ENCODE data around the gene KLF11.

Gene KLF11

DNA sequence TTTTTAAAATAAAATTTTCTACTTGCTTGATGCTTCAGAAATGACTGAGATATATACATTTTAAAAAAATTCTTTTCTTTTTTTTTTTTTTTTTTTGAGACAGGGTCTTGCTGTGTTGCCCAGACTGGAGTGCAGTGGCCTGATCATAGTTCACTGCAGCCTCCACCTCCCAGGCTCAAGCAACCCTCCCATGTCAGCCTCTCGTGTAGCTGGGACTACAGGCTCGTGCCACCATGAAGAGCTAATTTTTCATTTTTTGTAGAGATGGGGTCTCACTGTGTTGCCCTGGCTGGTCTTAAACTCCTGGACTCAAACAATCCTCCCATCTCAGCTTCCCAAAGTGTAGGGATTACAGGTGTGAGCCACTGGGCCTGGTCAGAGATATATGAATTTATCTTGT is 24.0 kb downstream of the KLF11 start:
- H3K36me3 Mint-ChIP-seq = peaks cover 5% of the 10 kb centered on the region in 2 donors
- DNase-seq (no peak), ATAC-seq (replicated peaks) (no peak)
- H3K27ac Mint-ChIP-seq = no peak overlapping the region
- peaks cover 0 to under 1% of the 10 kb centered on the region in 2 donors for H3K4me1 Mint-ChIP-seq
- H3K4me3 Mint-ChIP-seq = no peak overlapping the region
- peaks cover 7% of the 10 kb centered on the region in 2 donors for H3K9me3 Mint-ChIP-seq
- H3K27me3 Mint-ChIP-seq = peaks cover 8 to 30% of the 10 kb centered on the region in 2 donors

DNA sequence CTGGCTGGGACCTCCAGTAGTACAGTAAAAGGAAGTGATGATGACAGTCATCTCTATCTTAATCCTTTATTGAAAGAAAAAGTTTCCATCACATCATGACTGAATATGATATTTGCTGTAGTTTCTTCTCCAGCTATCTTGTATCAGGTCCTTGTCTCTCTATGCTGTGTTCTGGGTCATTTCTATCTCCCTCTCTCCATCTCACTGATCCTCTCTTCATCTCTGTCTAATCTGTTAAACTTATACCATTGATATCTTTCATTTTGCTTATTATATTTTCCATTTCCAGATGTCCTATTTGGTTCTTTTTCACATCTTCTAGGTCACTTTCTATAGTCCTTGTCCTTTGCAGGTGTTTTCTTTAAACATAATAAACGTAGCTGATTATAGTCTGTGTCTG is 24.5 kb downstream of the KLF11 start:
- peaks cover 5% of the 10 kb centered on the region in 2 donors for H3K36me3 Mint-ChIP-seq
- no peak overlapping the region for H3K27ac Mint-ChIP-seq
- H3K4me3 Mint-ChIP-seq = no peak overlapping the region
- ATAC-seq (replicated peaks) (no peak), DNase-seq (no peak)
- peaks cover 7% of the 10 kb centered on the region in 2 donors for H3K9me3 Mint-ChIP-seq
- peaks cover 13 to 35% of the 10 kb centered on the region in 2 donors for H3K27me3 Mint-ChIP-seq
- peaks cover 4 to 6% of the 10 kb centered on the region in 2 donors for H3K4me1 Mint-ChIP-seq

DNA sequence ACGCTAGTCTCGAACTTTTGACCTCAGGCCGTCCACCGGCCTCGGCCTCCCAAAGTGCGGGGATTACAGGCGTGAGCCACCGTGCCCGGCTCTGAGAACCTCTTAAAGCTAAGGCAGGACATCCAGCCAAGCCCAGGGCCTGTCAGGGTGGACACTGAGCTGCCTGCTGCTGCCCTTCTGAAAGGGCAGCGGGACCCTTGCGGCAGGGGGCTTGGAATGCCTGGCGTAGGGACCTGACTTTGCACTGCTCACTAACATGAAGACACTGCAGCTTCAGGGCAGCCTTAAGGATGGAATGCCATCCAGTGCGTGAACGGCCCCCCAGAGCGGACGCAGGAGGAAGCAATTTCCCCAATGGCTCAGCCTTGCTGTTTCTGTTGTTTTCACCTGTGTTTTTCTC is 27.8 kb downstream of the KLF11 start:
- no peak overlapping the region for H3K27ac Mint-ChIP-seq
- H3K9me3 Mint-ChIP-seq = peaks cover 7% of the 10 kb centered on the region in 2 donors
- peaks cover 29 to 46% of the 10 kb centered on the region in 2 donors for H3K27me3 Mint-ChIP-seq
- ATAC-seq (replicated peaks) = no peak
- H3K36me3 Mint-ChIP-seq = peaks cover 5% of the 10 kb centered on the region in 2 donors
- H3K4me1 Mint-ChIP-seq = peaks cover 6 to 7% of the 10 kb centered on the region in 2 donors
- no peak for DNase-seq
- no peak overlapping the region for H3K4me3 Mint-ChIP-seq

DNA sequence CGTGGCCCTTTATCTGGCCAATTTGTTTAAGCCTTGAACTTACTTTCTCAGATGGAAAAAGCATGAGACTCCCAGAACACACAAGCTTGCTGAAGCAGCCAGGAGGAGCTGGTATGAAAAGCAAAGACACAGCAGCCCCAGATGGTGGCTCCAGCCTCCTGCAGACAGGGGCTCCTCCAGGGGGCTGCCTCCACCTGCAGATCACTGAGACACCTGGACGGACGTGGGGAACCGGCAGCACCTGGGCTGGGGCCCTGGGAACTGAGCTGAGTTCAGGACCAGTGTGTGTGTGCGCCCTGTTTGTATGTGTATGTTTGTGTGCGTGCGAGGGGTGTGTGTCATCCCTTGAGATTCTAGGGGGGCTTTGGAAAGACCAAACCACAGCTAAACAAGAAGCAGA is 28.2 kb downstream of the KLF11 start:
- Mint-ChIP-seq H3K27me3 (peaks cover 30 to 46% of the 10 kb centered on the region in 2 donors), H3K9me3 (peaks cover 7% of the 10 kb centered on the region in 2 donors), H3K4me3 (no peak overlapping the region), H3K27ac (no peak overlapping the region), H3K4me1 (peaks cover 7 to 10% of the 10 kb centered on the region in 2 donors), H3K36me3 (peaks cover 5% of the 10 kb centered on the region in 2 donors)
- no peak for ATAC-seq (replicated peaks)
- no peak for DNase-seq

DNA sequence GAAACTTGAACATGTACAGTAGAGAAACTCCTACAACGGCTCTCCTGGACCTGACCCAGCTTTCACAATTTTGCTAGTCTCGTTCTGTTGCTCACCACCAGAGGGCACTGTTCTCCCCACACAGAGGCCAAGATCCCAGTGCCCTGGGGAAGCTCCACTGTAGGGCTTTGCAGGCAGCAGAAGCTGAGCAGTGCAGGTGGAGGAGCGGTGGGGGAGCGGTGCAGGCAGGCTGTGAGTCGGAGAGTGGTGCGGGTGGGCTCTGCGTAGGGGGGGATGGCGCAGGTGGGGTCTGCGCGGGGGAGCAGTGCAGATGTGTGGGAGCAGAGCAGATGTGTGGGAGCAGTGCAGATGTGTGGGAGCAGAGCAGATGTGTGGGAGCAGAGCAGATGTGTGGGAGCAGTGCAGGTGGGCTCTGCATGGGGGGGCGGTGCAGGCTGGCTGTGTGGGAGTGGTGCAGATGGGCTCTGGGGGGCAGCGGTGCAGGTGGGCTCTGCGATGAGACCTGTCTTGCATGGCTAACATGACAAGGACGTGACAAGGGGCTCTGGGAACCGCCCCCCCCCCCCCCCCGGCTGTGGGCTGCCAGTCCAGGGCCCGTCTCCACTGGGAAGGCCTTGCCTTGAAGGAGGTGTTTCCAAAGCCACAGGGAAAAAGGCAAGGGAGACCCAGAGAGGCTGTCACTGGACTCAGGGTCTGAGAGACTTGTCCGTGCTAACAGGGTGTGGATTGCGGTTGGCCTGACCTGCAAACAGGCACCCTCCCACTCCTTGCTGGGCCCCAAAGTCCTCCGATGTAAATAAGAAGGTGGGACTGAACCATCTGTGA is 29.5 kb downstream of the KLF11 start:
- Mint-ChIP-seq H3K4me1 (peaks cover 7 to 10% of the 10 kb centered on the region in 2 donors), H3K27ac (no peak overlapping the region), H3K9me3 (peaks cover 4 to 5% of the 10 kb centered on the region in 2 donors), H3K4me3 (no peak overlapping the region), H3K27me3 (peaks cover 39 to 56% of the 10 kb centered on the region in 2 donors), H3K36me3 (peaks cover 2 to 3% of the 10 kb centered on the region in 2 donors)
- ATAC-seq (replicated peaks) (peak; percentile 93 to 94), DNase-seq (peak; percentile 67)

DNA sequence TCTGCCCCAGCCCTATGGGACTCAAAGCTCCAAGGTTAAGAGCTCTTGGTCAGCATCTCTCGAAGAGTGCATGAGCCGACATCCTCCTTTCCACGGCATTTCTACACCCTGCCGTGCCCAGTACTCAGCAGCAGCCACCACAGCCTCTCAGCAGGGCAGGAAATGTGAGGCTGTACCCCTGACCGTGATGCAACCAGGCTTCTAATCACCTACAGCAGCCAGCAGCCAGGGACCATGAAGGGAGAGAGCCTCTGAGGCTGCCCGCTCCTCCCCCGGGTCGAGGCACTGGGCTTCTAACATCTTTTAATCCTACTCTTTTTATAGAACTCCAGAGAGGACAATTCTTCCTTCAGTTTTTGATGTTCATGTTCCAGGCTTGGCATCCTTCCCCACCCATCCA is 30.4 kb downstream of the KLF11 start:
- Mint-ChIP-seq H3K4me3 (no peak overlapping the region), H3K4me1 (peaks cover 7 to 17% of the 10 kb centered on the region in 2 donors), H3K27ac (no peak overlapping the region), H3K9me3 (no peaks in the 10 kb centered on the region), H3K36me3 (no peaks in the 10 kb centered on the region), H3K27me3 (peaks cover 48 to 61% of the 10 kb centered on the region in 2 donors)
- no peak for ATAC-seq (replicated peaks)
- no peak for DNase-seq

DNA sequence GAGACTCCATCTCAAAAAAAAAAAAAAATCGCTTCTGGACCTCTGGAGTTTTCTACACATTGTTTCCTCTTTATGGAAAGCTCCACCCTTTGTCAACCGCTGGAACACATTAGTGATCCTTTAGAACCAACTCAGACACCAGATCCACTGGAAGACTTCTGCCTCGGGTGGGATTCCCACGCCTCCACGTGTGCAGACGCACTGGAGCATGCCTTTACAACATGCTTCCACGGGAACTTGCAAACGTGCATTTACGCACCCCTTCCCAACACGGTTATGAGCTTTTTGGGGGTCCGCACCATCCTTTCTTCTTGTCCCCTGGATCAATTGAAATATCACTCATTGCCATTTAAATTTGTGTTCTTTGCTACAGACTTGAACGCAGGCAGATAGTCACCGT is 31.8 kb downstream of the KLF11 start:
- H3K4me1 Mint-ChIP-seq = peaks cover 13 to 20% of the 10 kb centered on the region in 2 donors
- ATAC-seq (replicated peaks) (no peak), DNase-seq (no peak)
- no peaks in the 10 kb centered on the region for H3K9me3 Mint-ChIP-seq
- no peaks in the 10 kb centered on the region for H3K36me3 Mint-ChIP-seq
- H3K27me3 Mint-ChIP-seq = peaks cover 55 to 67% of the 10 kb centered on the region in 2 donors
- H3K27ac Mint-ChIP-seq = peak overlapping the region; percentile 65
- no peak overlapping the region for H3K4me3 Mint-ChIP-seq

DNA sequence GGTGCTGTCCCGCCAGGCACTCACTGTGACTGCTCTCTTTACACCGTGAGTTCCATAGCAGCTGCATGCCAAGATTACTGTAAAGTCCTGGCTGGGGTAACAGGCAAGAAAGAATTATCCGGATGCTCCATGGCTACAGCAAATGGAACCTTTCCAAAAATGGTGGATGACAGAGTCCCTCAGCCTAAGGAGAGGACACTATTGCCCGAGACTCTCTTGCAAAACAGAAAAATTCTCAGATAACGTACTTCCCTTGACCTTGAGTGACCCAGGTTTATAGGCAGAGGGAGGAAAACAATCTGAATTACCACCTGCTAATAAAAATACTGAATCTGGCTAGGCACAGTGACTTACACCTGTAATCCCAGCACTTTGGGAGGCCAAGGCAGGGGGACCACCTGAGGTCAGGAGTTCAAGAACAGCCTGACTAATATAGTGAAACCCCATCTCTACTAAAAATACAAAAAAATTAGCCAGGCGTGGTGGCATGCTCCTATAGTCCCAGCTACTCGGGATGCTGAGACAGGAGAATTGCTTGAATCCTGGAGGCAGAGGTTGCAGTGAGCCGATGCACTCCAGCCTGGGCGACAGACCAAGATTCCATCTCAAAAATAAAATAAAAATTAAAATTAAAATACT is 32.3 kb downstream of the KLF11 start:
- H3K27ac Mint-ChIP-seq = no peak overlapping the region
- peaks cover 55 to 65% of the 10 kb centered on the region in 2 donors for H3K27me3 Mint-ChIP-seq
- peaks cover 15 to 20% of the 10 kb centered on the region in 2 donors for H3K4me1 Mint-ChIP-seq
- H3K36me3 Mint-ChIP-seq = no peaks in the 10 kb centered on the region
- H3K9me3 Mint-ChIP-seq = no peaks in the 10 kb centered on the region
- DNase-seq (no peak), ATAC-seq (replicated peaks) (no peak)
- H3K4me3 Mint-ChIP-seq = no peak overlapping the region

DNA sequence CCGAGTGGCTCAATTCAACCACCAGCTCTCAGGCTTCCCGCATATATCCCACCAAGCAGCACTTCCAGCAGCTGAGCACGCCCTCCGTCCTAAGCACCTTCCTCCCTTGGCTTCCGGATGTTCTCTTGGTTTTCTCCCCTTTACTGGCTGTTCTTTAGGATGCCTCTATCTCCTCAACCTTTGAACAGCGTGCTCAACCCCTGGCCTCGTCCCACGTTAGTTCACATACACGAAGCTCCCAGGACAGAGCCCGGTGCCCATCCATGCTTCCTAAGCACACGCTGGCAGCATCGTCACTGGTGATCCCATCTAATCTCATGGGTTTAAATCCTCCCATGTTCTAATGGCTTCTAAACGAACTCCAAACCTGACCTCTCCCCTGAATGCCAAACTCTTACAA is 33.2 kb downstream of the KLF11 start:
- Mint-ChIP-seq H3K27me3 (peaks cover 55 to 70% of the 10 kb centered on the region in 2 donors), H3K4me3 (no peak overlapping the region), H3K4me1 (peaks cover 22 to 23% of the 10 kb centered on the region in 2 donors), H3K27ac (no peak overlapping the region), H3K9me3 (no peaks in the 10 kb centered on the region), H3K36me3 (no peaks in the 10 kb centered on the region)
- ATAC-seq (replicated peaks) (no peak), DNase-seq (no peak)

DNA sequence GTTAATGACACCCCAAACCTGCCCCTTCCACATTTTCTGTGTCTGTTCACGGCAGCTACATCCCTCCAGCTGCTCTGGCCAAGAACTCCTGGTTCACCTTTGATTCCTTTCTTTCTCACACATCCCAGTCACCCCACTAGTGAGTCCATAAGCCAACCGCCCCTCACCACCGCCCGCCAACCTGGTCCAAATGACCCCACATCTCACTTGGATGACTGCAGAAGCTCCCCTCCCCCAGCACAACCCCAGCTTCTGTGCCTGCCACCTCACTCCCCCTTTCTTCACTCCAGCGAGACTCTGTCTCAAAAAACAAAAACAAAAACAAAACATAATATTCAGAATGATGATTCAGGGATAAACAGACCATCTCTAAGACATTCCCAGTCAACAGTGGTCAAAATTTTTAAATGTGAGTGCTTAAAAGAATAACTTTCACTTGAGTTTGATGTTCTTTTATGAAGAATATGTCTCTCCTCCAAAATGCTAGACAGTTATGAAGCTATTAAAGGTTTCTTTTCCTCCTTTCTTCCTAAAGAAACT is 33.7 kb downstream of the KLF11 start:
- Mint-ChIP-seq H3K9me3 (no peaks in the 10 kb centered on the region), H3K4me3 (no peak overlapping the region), H3K4me1 (peaks cover 22 to 23% of the 10 kb centered on the region in 2 donors), H3K27ac (no peak overlapping the region), H3K36me3 (no peaks in the 10 kb centered on the region), H3K27me3 (peaks cover 58 to 76% of the 10 kb centered on the region in 2 donors)
- ATAC-seq (replicated peaks) (no peak), DNase-seq (no peak)

DNA sequence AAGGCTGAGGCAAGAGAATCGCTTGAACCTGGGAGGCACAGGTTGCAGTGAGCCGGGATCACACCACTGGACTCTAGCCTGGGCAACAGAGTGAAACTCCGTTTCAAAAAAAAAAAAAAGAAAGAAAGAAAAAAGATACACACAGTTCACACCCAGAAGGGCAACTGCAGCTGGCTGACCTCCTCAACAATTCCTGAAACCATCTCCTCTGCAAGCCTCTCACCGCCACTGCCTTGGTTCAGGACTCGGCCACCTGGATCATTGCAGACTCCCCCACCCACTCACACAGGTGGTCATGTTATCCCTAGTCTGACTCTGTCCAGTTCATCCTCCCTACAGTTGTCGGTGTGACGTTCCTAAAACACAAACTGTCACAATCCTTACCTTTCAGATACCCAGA is 34.7 kb downstream of the KLF11 start:
- no peak overlapping the region for H3K27ac Mint-ChIP-seq
- H3K4me3 Mint-ChIP-seq = no peak overlapping the region

DNA sequence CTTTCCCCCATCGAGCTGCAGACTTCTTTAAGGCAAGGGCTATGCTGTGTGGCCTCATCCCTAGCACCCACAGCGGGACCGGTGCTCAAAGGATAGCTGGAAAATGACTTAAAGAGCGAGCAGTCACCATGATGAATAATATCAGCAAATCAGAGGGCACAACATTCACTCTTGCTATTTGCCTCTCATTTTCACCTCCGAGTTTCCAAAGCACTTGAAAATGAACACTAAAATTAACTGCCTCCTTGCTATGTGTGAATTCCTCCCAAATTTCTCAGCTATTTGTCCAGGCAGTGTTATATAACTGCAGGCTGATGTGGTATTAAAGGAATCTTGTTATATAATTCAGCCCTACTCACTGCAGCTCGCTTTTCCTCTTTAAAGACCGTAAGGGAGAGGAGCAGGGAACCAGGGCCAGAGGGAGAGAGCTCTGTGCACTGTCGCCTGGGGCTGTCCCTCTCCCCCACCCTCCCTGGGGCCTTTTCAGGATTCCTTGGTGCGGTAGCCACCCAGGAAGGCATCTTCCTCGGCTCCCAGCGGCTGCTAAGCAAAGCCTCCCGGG is 35.4 kb downstream of the KLF11 start:
- H3K27ac Mint-ChIP-seq = peak overlapping the region; percentile 68
- no peak for ATAC-seq (replicated peaks)
- peaks cover 16 to 20% of the 10 kb centered on the region in 2 donors for H3K4me1 Mint-ChIP-seq
- peaks cover 60 to 75% of the 10 kb centered on the region in 2 donors for H3K27me3 Mint-ChIP-seq
- no peak for DNase-seq
- H3K36me3 Mint-ChIP-seq = no peaks in the 10 kb centered on the region
- peak overlapping the region; percentile 75 to 81 for H3K4me3 Mint-ChIP-seq
- H3K9me3 Mint-ChIP-seq = no peaks in the 10 kb centered on the region

More for the DNA sequence above, 34.7 kb downstream of the KLF11 start:
- Mint-ChIP-seq H3K27me3 (peaks cover 57 to 72% of the 10 kb centered on the region in 2 donors), H3K36me3 (no peaks in the 10 kb centered on the region), H3K9me3 (no peaks in the 10 kb centered on the region), H3K4me1 (peaks cover 15 to 19% of the 10 kb centered on the region in 2 donors)
- DNase-seq (no peak), ATAC-seq (replicated peaks) (no peak)

DNA sequence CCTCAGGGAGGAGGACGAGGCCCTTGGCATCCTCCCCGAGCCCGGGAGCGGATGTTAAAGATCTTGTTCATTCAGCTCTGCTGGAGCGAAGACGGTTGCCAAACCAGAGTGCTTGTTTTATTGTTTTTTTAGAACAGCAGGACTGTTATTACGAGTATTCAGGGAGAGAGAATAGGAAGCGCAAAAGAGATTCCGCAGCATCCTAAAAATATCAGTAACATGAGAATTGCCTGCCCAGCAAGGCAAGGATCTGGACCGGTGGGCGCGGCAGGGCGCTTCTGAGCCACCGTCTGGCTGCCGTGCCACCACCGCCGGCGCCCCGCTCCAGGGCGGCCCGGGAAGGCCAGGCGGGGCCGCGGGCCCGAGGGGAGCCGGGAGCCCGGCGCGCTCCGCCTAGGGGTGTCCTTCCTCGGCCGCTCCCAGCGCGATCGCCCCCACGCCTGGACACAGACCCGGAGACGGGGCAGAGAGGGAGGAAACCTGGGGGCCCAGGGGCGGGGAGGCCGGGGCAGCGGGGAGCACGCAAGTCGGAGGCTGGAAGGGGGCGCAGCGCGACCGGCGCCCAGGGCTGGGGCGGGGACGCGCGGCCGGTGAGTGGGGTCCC is 36.0 kb downstream of the KLF11 start:
- H3K4me1 Mint-ChIP-seq = peaks cover 22 to 23% of the 10 kb centered on the region in 2 donors
- H3K4me3 Mint-ChIP-seq = peak overlapping the region; percentile 75 to 81
- peak; percentile 43 to 45 for ATAC-seq (replicated peaks)
- H3K27me3 Mint-ChIP-seq = peaks cover 59 to 75% of the 10 kb centered on the region in 2 donors
- DNase-seq = no peak
- no peaks in the 10 kb centered on the region for H3K36me3 Mint-ChIP-seq
- H3K27ac Mint-ChIP-seq = peak overlapping the region; percentile 68
- no peaks in the 10 kb centered on the region for H3K9me3 Mint-ChIP-seq
